ENCODE results near the gene AOPEP.

The AOPEP gene

DNA sequence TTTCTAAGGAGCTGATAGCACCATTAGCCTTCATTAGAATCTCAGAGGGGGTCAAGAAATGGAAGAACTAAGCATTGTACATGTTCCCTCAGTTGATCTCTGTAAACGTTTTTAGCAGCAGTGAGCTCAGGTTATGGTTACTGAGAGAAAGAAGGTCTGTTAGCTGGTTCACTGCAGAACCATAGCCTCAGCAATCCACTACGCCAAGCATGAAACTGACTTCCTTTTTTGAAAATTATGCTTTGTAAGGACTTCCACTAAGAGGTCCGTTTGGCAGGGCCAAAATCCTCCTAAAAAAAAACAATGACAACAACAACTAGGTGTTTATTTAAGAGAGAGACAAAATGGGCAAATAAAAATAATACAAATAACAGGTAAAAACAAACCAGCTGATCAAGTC, 273.3 kb downstream of the AOPEP start:
- POLR2A ChIA-PET (ENCODE audit: low non-redundant PET): no interaction called here
- no peak overlapping the region for H3K27ac ChIP-seq
- DNase-seq (ENCODE audit: low spot score): no peak
- TF ChIP-seq, protein P1, sequence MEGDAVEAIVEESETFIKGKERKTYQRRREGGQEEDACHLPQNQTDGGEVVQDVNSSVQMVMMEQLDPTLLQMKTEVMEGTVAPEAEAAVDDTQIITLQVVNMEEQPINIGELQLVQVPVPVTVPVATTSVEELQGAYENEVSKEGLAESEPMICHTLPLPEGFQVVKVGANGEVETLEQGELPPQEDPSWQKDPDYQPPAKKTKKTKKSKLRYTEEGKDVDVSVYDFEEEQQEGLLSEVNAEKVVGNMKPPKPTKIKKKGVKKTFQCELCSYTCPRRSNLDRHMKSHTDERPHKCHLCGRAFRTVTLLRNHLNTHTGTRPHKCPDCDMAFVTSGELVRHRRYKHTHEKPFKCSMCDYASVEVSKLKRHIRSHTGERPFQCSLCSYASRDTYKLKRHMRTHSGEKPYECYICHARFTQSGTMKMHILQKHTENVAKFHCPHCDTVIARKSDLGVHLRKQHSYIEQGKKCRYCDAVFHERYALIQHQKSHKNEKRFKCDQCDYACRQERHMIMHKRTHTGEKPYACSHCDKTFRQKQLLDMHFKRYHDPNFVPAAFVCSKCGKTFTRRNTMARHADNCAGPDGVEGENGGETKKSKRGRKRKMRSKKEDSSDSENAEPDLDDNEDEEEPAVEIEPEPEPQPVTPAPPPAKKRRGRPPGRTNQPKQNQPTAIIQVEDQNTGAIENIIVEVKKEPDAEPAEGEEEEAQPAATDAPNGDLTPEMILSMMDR (conservative IDR thresholded peaks at IDR 0.05; ENCODE audit: low read depth): no peak
- CTCF ChIA-PET: interaction anchor here (0.5 to 1.1 kb wide), 2 partner anchors 11 to 23 kb away, joined by 3 to 4 read pairs; no protein-coding TSS in a partner anchor

DNA sequence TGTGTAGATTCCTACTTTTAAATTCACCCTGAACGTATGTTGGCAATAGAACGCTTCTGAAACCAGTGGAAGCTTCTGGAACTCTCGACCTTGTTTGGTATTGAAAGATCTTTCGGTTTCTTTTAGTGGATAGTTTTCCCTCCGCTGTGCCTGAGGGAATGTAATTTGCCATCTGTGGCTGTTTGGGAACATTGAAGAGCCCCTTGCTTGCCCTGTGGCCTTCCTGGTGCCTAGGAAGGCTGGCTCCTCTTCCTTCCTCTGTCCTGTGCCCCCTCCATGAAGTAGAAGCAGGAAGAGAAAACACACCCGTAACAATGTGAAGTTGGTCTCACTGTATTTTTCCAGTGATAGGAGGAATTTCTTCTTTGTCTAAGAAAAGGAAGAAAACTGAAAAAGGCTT, 274.3 kb downstream of the AOPEP start:
- POLR2A ChIA-PET (ENCODE audit: low non-redundant PET): no interaction called here
- TF ChIP-seq, protein P1 (conservative IDR thresholded peaks at IDR 0.05; ENCODE audit: low read depth): no peak
- CTCF ChIA-PET: no interaction called here
- no peak overlapping the region for H3K27ac ChIP-seq
- no peak for DNase-seq (ENCODE audit: low spot score)

DNA sequence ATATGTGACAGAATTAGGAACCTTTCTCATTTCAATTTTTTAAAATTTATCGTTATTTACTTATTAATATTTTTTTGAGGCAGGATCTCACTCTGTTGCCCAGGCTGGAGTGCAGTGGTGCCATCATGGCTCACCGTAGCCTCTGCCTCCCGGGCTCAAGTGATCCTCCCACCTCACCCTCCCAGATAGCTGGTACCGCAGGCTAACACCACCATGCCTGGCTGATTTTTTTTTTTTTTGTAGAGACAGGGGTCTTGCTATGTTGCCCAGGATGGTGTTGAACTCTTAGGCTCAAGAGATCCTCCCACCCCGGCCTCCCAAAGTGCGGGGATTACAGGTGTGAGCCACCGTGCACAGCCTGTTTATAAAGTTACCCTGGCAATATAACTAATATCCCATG, 275.2 kb downstream of the AOPEP start:
- TF ChIP-seq, protein P1 (conservative IDR thresholded peaks at IDR 0.05; ENCODE audit: low read depth): no peak
- DNase-seq (ENCODE audit: low spot score): no peak
- POLR2A ChIA-PET (ENCODE audit: low non-redundant PET): no interaction called here
- H3K27ac ChIP-seq: no peak overlapping the region
- CTCF ChIA-PET: interaction anchor here (0.8 to 2.0 kb wide), 2 partner anchors 10 to 134 kb away, joined by 5 to 6 read pairs; no protein-coding TSS in a partner anchor

DNA sequence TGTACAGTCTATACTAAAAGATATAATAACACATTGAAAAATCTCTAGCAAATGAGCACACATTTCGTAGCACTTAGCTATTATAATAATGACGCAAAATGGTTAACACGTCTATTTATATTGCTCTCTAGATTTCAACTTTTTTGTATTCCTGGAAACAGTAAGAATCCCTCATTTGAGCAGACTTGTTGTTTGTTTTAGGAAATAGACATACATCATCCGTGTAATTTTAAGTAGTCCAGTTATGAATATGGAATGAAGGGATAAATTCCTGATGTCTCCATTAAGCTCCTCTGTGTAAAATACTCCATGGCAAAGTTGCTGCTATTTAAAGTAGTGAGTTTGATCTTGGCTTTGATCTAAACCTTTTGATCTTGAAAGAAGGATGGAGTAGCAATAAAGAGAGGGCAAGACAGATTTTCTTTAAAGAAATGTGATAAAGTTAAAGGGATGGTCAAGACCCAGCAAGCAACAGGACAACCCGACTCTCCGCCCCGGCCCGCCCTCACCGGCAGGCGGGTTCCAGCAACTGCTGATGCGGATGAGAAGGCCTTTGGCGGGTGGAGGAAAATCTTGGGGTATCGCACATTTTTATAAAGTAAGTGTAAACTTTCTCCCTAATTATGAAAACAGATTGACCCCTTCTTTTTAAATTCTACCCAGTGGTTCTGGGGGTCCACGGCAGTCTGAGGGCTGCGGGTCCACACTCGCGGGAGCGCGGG, 277.4 kb downstream of the AOPEP start:
- H3K27ac ChIP-seq: peak overlapping the region; percentile 99
- POLR2A ChIA-PET (ENCODE audit: low non-redundant PET): no interaction called here
- peak; percentile 75 for DNase-seq (ENCODE audit: low spot score)
- CTCF ChIA-PET: interaction anchor here (0.5 to 2.0 kb wide), 4 partner anchors 13 to 1688 kb away, joined by 4 to 6 read pairs (median 4); no protein-coding TSS in a partner anchor
- TF ChIP-seq, protein P1 (conservative IDR thresholded peaks at IDR 0.05; ENCODE audit: low read depth): no peak

DNA sequence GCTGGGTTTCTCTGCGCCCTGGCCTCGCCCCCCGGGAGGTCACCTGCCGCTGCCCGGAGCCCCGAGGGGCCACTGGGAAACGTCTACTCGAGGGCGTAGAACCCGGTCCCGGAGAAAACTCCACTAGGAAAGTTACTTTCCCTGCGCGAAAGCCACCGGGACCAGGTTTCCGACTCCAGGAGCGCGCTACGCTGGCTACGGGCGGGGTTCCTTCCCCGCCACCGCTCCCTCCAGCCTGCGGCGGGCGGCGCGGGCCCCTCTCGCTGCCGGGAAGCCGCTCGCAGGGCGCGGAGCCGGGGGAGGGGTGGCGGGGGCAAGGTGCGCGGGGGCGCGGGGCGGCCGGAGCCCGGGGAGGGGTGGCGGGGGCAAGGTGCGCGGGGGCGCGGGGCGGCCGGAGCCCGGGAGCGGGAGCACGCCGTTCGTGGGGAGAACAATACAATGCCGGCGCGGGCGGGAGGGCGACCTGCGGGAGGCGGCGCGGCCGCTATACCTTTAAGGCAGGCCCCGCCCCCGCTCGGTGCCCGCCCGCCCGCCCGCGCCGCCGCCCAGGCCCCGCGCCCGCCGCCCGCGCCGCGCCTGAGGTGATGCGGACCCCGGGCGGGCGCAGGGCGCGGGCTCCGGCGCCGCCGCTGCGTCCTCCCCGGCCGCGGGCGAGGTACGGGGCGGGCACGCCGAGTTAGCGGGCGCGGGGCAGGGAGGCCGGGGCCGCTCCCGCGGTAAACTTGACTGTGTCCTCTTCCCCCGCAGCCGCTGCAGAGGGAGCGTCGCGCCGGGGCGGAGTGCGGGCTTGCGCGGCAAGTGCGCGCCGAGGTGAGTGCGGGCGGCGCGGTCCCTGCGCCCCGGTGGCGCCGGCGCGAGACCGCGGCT, 278.1 kb downstream of the AOPEP start:
- peak overlapping the region; percentile 99 for H3K27ac ChIP-seq
- DNase-seq (ENCODE audit: low spot score): peak; percentile 67
- CTCF ChIA-PET: no interaction called here
- POLR2A ChIA-PET (ENCODE audit: low non-redundant PET): no interaction called here
- TF ChIP-seq, protein P1 (conservative IDR thresholded peaks at IDR 0.05; ENCODE audit: low read depth): no peak

DNA sequence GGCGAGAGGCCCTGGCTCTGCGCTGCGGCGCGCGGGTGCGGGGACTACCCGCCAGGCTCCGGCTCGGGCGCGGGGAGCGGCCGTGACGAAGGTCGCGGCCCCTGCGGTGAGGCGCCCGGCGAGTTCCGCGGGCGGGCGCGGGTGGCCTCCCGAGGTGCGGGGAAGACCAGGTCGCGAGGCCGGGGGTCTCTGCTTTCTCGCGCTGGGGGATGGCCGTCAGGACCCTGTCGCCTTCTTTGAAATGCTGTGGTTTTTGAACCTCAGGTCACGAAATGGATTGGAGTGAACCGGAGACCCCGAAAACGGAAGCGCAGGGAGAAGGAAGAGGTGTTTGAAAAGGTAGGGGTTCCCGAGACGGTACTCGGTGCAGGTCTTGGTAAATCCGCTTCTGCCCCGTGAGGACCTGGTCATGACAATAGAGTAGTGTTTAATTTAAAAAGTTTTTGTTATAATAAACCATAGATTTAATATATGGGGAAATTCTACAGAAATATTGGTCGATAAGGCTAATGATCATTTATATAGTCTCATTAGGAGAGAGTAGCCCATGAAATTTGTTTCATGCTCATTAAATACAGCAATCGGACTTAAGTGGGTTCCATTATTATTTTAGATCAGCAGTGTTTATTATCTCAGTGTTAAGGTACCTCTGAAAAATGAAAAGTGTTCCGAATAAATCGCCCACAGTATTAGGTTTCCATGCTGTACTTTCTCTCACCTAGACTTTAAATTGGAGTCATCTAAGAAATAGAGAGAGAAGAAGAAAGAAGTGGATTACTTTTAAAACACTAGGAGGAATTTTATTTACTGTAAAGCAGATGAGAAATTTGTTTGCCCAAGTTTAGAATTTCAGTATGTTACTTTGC, 279.0 kb downstream of the AOPEP start:
- H3K27ac ChIP-seq: peak overlapping the region; percentile 99
- peak; percentile 46 for DNase-seq (ENCODE audit: low spot score)
- ChIA-PET CTCF (interaction anchor here (2.8 kb wide), 1 partner anchor 223 kb away, joined by 13 read pairs; no protein-coding TSS in a partner anchor), POLR2A (ENCODE audit: low non-redundant PET) (no interaction called here)
- TF ChIP-seq, protein P1 (conservative IDR thresholded peaks at IDR 0.05; ENCODE audit: low read depth): no peak
